Epithelial cell of proximal tubule (primary cell): Measurements from ENCODE around the gene ARMC9. TPM values are rescaled to one million over a fixed set of nuclear protein-coding genes. Genes with fewer than 3 reads are reported as not detected.

Source experiments
- DNase-seq: peaks from one replicate; pipeline ENCODE4 v3.0.0-alpha.2; 2011; ENCODE audit warnings: low read depth
- H3K4me3 ChIP-seq: 2 replicates; pipeline ENCODE4 v1.5.1; 2011; ENCODE audit warnings: low read depth, mild to moderate bottlenecking, low read length
- total RNA-seq: library from RNA; depleted of rRNA; stranded (reverse); fragments of >200 nt; gene quantifications from 2 replicates; pipeline ENCODE4 v1.2.3, GENCODE V29; 2015
- TF ChIP-seq, protein P1 (sequence below): conservative IDR thresholded peaks from 2 replicates; pipeline ENCODE4 v1.5.1; 2012; ENCODE audit warnings: low read depth, mild to moderate bottlenecking, low read length

The ARMC9 gene
- total RNA-seq, 1 donor from 2014 or later = 12.6 TPM

- DNase-seq = no peak
- no peak overlapping the region for H3K4me3 ChIP-seq
- TF ChIP-seq, protein P1, sequence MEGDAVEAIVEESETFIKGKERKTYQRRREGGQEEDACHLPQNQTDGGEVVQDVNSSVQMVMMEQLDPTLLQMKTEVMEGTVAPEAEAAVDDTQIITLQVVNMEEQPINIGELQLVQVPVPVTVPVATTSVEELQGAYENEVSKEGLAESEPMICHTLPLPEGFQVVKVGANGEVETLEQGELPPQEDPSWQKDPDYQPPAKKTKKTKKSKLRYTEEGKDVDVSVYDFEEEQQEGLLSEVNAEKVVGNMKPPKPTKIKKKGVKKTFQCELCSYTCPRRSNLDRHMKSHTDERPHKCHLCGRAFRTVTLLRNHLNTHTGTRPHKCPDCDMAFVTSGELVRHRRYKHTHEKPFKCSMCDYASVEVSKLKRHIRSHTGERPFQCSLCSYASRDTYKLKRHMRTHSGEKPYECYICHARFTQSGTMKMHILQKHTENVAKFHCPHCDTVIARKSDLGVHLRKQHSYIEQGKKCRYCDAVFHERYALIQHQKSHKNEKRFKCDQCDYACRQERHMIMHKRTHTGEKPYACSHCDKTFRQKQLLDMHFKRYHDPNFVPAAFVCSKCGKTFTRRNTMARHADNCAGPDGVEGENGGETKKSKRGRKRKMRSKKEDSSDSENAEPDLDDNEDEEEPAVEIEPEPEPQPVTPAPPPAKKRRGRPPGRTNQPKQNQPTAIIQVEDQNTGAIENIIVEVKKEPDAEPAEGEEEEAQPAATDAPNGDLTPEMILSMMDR = no peak
Observed at GRCh38 chr2:231318436-231318835, 120.0 kb downstream of the ARMC9 start.

DNA sequence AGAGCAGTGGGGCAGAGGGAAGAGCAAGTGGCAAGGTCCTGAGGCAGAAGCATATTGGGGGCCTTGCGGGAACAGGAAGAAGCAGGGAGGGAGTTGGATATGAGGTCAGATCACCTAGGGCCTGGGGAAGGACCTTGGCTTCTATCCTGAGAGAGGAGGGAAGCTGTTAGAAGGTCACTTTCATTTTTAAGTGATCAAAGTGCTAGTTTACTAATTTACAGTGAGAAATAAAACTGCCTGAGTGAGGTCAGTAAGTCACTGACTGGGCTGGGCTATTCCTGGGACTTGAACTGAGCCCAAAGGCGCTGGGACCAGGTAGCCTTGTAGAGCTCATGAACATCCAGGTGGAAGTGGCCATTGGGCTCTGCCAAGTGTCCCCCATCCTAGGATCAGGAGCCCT is 120.5 kb downstream of the ARMC9 start:
- TF ChIP-seq, protein P1 = no peak
- DNase-seq = no peak
- H3K4me3 ChIP-seq = no peak overlapping the region

DNA sequence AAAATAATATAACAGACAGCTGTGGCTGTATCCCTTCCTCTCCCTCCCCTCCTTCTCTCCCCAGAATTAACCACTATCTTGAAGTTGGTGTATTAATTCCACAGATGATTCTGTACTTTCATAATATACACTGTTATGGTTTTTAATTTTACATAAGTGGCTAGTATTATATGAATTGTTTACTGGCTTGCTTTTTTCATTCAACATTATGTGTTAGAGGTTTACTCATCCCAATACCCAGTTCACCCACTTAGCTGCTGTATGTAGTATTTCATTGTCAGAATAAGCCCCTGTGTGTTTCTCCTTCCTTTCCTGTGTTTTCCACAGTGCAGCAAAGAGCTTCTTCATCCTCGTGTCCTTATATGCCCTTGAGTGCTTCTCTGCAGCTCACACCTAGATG is 121.4 kb downstream of the ARMC9 start:
- no peak for DNase-seq
- TF ChIP-seq, protein P1 = no peak
- H3K4me3 ChIP-seq = no peak overlapping the region

- DNase-seq = no peak
- TF ChIP-seq, protein P1 = no peak
- no peak overlapping the region for H3K4me3 ChIP-seq
Observed at GRCh38 chr2:231321021-231321420, 122.6 kb downstream of the ARMC9 start.

DNA sequence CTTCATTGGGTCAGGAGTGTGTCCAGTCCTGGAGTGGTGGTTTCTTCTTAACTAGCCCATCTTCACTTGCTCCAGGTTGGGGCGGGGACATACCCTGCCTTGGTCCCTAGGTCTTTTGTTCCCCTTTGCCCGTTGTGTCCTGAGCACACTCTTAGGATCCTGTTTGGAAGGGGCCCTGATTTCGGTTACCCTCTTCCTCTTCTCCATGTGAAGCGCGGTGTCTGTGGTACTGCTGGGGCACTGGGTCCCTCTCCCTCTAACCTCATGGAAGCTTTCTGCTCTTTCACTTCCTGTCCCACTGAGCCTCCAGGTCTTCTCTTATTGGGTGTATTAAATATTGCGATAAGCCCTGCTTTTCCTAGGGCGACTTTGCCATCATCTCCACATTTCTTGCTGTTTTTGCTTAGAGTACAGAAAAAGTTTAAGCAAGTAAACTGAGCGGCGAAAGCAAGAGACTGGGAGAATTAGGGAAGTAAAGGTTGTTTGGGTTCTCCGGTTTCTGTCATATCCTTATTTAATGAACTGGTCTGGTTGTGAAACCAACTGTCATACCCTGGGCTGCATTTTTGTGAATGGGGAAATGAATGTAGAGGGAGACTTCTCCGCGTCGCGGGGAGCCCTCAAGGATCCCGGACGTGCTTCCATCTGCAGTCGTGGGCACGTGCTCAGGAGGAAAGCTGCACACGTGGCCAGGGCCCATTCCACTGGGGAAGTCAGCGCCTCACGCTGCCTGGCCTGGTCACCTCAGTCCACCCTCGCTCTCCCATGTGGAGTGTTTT is 123.3 kb downstream of the ARMC9 start:
- no peak overlapping the region for H3K4me3 ChIP-seq
- no peak for DNase-seq
- TF ChIP-seq, protein P1 = no peak

DNA sequence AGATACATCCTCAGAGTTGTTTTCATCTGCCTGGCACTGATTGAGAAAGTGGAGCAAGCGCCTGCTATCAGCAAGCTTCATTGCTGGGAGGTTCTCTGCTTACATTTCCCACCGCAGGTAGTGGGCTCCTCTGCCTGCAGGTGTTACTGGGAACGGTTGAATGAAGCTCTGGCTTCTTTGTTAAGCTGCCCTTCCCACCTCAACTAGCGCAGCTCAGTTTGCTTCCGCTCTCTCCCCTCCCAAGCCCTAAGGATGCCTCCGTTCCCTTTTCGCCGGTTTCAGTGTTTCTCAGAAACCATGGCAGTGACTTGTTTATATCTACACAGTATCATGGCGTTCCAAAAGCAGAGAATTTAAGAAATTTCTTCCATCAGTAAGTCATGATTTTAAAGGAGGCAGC is 124.9 kb downstream of the ARMC9 start:
- DNase-seq = no peak
- no peak overlapping the region for H3K4me3 ChIP-seq
- TF ChIP-seq, protein P1 = no peak

- TF ChIP-seq, protein P1 = no peak
- H3K4me3 ChIP-seq = no peak overlapping the region
- no peak for DNase-seq
Observed at GRCh38 chr2:231325826-231326225, 127.4 kb downstream of the ARMC9 start.
